GM18499 (cell line): ENCODE results near the gene IL17D.

Source experiments
- ATAC-seq: cut with Tn5 transposase; IDR thresholded peaks from one replicate; pipeline ENCODE4 v1.9.1; 2021; ENCODE audit warnings: moderate number of reproducible peaks; ENCODE audit not compliant: insufficient read depth, unreplicated experiment

Gene IL17D

GRCh38 chr13:20686863-20687579 lies 16.5 kb upstream of the IL17D start:
- ATAC-seq: no peak

GRCh38 chr13:20689291-20689690 lies 14.2 kb upstream of the IL17D start:
- ATAC-seq: no peak

GRCh38 chr13:20691616-20692015 lies 11.9 kb upstream of the IL17D start:
- no peak for ATAC-seq

- no peak for ATAC-seq
Observed at GRCh38 chr13:20696073-20696472, 7.4 kb upstream of the IL17D start.

- ATAC-seq: no peak
Observed at GRCh38 chr13:20699715-20700114, 3.8 kb upstream of the IL17D start.

GRCh38 chr13:20700288-20700687 lies 3.2 kb upstream of the IL17D start:
- no peak for ATAC-seq

GRCh38 chr13:20701461-20701860 lies 2.0 kb upstream of the IL17D start:
- no peak for ATAC-seq

GRCh38 chr13:20702530-20702914 lies 977 bp upstream of the IL17D start:
- ATAC-seq: no peak

- no peak for ATAC-seq
Observed at GRCh38 chr13:20703780-20704458, 420 bp downstream of the IL17D start.

- ATAC-seq: no peak
Observed at GRCh38 chr13:20704459-20705069, 1.1 kb downstream of the IL17D start.

GRCh38 chr13:20706661-20707060 lies 3.2 kb downstream of the IL17D start:
- ATAC-seq: no peak

- no peak for ATAC-seq
Observed at GRCh38 chr13:20708216-20708615, 4.7 kb downstream of the IL17D start.

- ATAC-seq: no peak
Observed at GRCh38 chr13:20709369-20709768, 5.9 kb downstream of the IL17D start.

GRCh38 chr13:20709782-20710181 lies 6.3 kb downstream of the IL17D start:
- no peak for ATAC-seq

GRCh38 chr13:20711301-20712044 lies 8.0 kb downstream of the IL17D start:
- ATAC-seq: no peak

- ATAC-seq: no peak
Observed at GRCh38 chr13:20713014-20713376, 9.5 kb downstream of the IL17D start.

- ATAC-seq: no peak
Observed at GRCh38 chr13:20713751-20714150, 10.3 kb downstream of the IL17D start.

- no peak for ATAC-seq
Observed at GRCh38 chr13:20714161-20714560, 10.7 kb downstream of the IL17D start.

- ATAC-seq: no peak
Observed at GRCh38 chr13:20714563-20715329, 11.2 kb downstream of the IL17D start.

GRCh38 chr13:20715330-20715712 lies 11.8 kb downstream of the IL17D start:
- ATAC-seq: no peak
